ENCODE data around the gene VPS51. TPM values are rescaled to one million over a fixed set of nuclear protein-coding genes. Genes with fewer than 3 reads are reported as not detected.

Gene VPS51
- total RNA-seq, 1 experiment from 2014 or later, result 123 TPM

- Mint-ChIP-seq H3K4me3 (peak overlapping the region; percentile 62), H3K9me3 (no peaks in the 10 kb centered on the region), H3K36me3 (peaks cover 5% of the 10 kb centered on the region), H3K4me1 (peaks cover 14% of the 10 kb centered on the region), H3K27ac (no peak overlapping the region), H3K27me3 (ENCODE audit: low read depth) (no peaks in the 10 kb centered on the region)
- DNase-seq (ENCODE audit: low spot score) (peak; percentile 47), ATAC-seq (peak; percentile 54)
- ChIA-PET CTCF (interaction anchor here (0.6 to 1.3 kb wide), 8 partner anchors 9 to 307 kb away, joined by 3 to 8 read pairs (median 4); partner anchors contain the start of gene ARL2), POLR2A (no interaction called here)
- TF ChIP-seq MAX (CRISPR knock-in tag; IDR thresholded peaks at IDR 0.05) (no peak), E2F5 (CRISPR knock-in tag; IDR thresholded peaks at IDR 0.05) (no peak), FOXJ3 (CRISPR knock-in tag; IDR thresholded peaks at IDR 0.05; ENCODE audit: borderline replicate concordance) (no peak), OVOL2 (CRISPR knock-in tag; IDR thresholded peaks at IDR 0.05; ENCODE audit: borderline replicate concordance) (no peak), ATF1 (CRISPR knock-in tag; IDR thresholded peaks at IDR 0.05) (no peak), NFYB (CRISPR knock-in tag; conservative IDR thresholded peaks at IDR 0.05; ENCODE audit: low read depth) (no peak)
- TF ChIP-seq, protein P1, sequence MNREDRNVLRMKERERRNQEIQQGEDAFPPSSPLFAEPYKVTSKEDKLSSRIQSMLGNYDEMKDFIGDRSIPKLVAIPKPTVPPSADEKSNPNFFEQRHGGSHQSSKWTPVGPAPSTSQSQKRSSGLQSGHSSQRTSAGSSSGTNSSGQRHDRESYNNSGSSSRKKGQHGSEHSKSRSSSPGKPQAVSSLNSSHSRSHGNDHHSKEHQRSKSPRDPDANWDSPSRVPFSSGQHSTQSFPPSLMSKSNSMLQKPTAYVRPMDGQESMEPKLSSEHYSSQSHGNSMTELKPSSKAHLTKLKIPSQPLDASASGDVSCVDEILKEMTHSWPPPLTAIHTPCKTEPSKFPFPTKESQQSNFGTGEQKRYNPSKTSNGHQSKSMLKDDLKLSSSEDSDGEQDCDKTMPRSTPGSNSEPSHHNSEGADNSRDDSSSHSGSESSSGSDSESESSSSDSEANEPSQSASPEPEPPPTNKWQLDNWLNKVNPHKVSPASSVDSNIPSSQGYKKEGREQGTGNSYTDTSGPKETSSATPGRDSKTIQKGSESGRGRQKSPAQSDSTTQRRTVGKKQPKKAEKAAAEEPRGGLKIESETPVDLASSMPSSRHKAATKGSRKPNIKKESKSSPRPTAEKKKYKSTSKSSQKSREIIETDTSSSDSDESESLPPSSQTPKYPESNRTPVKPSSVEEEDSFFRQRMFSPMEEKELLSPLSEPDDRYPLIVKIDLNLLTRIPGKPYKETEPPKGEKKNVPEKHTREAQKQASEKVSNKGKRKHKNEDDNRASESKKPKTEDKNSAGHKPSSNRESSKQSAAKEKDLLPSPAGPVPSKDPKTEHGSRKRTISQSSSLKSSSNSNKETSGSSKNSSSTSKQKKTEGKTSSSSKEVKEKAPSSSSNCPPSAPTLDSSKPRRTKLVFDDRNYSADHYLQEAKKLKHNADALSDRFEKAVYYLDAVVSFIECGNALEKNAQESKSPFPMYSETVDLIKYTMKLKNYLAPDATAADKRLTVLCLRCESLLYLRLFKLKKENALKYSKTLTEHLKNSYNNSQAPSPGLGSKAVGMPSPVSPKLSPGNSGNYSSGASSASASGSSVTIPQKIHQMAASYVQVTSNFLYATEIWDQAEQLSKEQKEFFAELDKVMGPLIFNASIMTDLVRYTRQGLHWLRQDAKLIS (CRISPR knock-in tag; IDR thresholded peaks at IDR 0.05; ENCODE audit: borderline replicate concordance), result no peak
Observed at GRCh38 chr11:65047581-65048422, 48.2 kb upstream of the VPS51 start.

DNA sequence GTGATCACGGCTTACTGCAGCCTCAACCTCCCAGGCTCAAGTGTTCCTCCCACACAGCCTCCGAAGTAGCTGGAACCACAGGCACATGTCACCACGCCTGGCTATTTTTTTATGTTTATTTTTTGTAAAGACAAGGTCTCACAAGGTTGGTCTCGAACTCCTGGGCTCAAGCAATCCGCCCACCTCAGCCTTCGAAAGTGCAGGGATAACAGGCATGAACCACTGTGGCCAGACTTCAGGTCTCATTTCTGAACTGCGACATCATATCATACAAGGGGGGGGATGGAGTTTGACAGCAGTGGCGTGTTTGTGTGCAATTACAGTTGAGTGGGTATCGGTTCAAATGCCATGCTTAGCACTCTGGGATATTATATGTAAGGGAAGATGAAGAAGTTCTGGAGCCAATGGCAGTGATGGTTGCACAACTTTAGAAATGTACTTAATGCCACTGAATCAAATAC lies 44.6 kb upstream of the VPS51 start:
- Mint-ChIP-seq H3K9me3 (no peaks in the 10 kb centered on the region), H3K4me3 (no peak overlapping the region), H3K27ac (no peak overlapping the region), H3K4me1 (peaks cover 12% of the 10 kb centered on the region), H3K36me3 (no peaks in the 10 kb centered on the region), H3K27me3 (ENCODE audit: low read depth) (no peaks in the 10 kb centered on the region; the same call in 1 of the 2 replicates)
- ChIA-PET CTCF (interaction anchor here (0.7 kb wide), 2 partner anchors 20 to 104 kb away, joined by 3 read pairs; no protein-coding TSS in a partner anchor), POLR2A (no interaction called here)
- DNase-seq (ENCODE audit: low spot score) (no peak), ATAC-seq (no peak)
- TF ChIP-seq E2F4 (CRISPR knock-in tag; IDR thresholded peaks at IDR 0.05; ENCODE audit: borderline replicate concordance, low read depth), result no peak
- TF ChIP-seq E2F5 (CRISPR knock-in tag; IDR thresholded peaks at IDR 0.05), result no peak
- TF ChIP-seq CDX4 (CRISPR knock-in tag; IDR thresholded peaks at IDR 0.05; ENCODE audit: borderline replicate concordance), result no peak
- no peak for TF ChIP-seq EMX1 (CRISPR knock-in tag; IDR thresholded peaks at IDR 0.05)
- TF ChIP-seq, protein P1 (CRISPR knock-in tag; IDR thresholded peaks at IDR 0.05; ENCODE audit: borderline replicate concordance), result no peak
- TF ChIP-seq HMGA2 (CRISPR knock-in tag; IDR thresholded peaks at IDR 0.05), result no peak
- TF ChIP-seq TEAD1 (CRISPR knock-in tag; IDR thresholded peaks at IDR 0.05), result no peak
- TF ChIP-seq PREB (CRISPR knock-in tag; IDR thresholded peaks at IDR 0.05; ENCODE audit: borderline replicate concordance), result no peak
- TF ChIP-seq, protein P2, sequence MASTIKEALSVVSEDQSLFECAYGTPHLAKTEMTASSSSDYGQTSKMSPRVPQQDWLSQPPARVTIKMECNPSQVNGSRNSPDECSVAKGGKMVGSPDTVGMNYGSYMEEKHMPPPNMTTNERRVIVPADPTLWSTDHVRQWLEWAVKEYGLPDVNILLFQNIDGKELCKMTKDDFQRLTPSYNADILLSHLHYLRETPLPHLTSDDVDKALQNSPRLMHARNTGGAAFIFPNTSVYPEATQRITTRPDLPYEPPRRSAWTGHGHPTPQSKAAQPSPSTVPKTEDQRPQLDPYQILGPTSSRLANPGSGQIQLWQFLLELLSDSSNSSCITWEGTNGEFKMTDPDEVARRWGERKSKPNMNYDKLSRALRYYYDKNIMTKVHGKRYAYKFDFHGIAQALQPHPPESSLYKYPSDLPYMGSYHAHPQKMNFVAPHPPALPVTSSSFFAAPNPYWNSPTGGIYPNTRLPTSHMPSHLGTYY (CRISPR knock-in tag; IDR thresholded peaks at IDR 0.05), result no peak
- no peak for TF ChIP-seq ZNF317 (CRISPR knock-in tag; IDR thresholded peaks at IDR 0.05; ENCODE audit: borderline replicate concordance, low read depth)
- TF ChIP-seq NFATC4 (CRISPR knock-in tag; IDR thresholded peaks at IDR 0.05), result no peak
